ENCODE measurements around the gene PCDHGA12.
"Not testable (repeated sequence)": the region's sequence is repeated elsewhere in the genome, so short reads cannot be mapped to it uniquely, and the experiment has no call there.

The PCDHGA12 gene

GRCh38 chr5:141430332-141431113, at the start of gene PCDHGA12:
Gene PCDHGA12 (plus strand): TSS chr5:141430507. CDS start chr5:141430760, 253 bp downstream.
- H3K4me3 Mint-ChIP-seq: peak within 1 kb of the TSS; percentile 76
- H3K36me3 Mint-ChIP-seq (ENCODE audit: low read depth): peaks cover 28% of the 10 kb centered on the region
- H3K27ac Mint-ChIP-seq: no peak within 1 kb of the TSS
- H3K9me3 Mint-ChIP-seq: peaks cover 26% of the 10 kb centered on the region
- peaks cover 69% of the 10 kb centered on the region for H3K27me3 Mint-ChIP-seq
- H3K4me1 Mint-ChIP-seq (ENCODE audit: low read depth): peaks cover 10% of the 10 kb centered on the region

- H3K9me3 Mint-ChIP-seq: peaks cover 32% of the 10 kb centered on the region
- no peaks in the 10 kb centered on the region for H3K4me1 Mint-ChIP-seq (ENCODE audit: low read depth)
- no peak within 1 kb of the TSS for H3K27ac Mint-ChIP-seq
- H3K36me3 Mint-ChIP-seq (ENCODE audit: low read depth): peaks cover 12% of the 10 kb centered on the region
- peaks cover 80% of the 10 kb centered on the region for H3K27me3 Mint-ChIP-seq
- peak within 1 kb of the TSS; percentile 48 for H3K4me3 Mint-ChIP-seq
Measured at GRCh38 chr5:141382469-141383294, 47.6 kb upstream of the PCDHGA12 start, which contains the start of gene PCDHGA7. Gene PCDHGA7 (plus strand): TSS chr5:141382742. CDS start chr5:141382900, 158 bp downstream.

GRCh38 chr5:141383345-141383744, 47.0 kb upstream of the PCDHGA12 start:
- H3K4me1 Mint-ChIP-seq (ENCODE audit: low read depth): no peaks in the 10 kb centered on the region
- peaks cover 82% of the 10 kb centered on the region for H3K27me3 Mint-ChIP-seq
- H3K27ac Mint-ChIP-seq: no peak overlapping the region
- H3K36me3 Mint-ChIP-seq (ENCODE audit: low read depth): peaks cover 14% of the 10 kb centered on the region
- no peak overlapping the region for H3K4me3 Mint-ChIP-seq
- H3K9me3 Mint-ChIP-seq: peaks cover 34% of the 10 kb centered on the region

GRCh38 chr5:141384471-141385267, 45.6 kb upstream of the PCDHGA12 start:
- no peak overlapping the region for H3K4me3 Mint-ChIP-seq
- peaks cover 38% of the 10 kb centered on the region for H3K9me3 Mint-ChIP-seq
- peaks cover 81% of the 10 kb centered on the region for H3K27me3 Mint-ChIP-seq
- no peaks in the 10 kb centered on the region for H3K4me1 Mint-ChIP-seq (ENCODE audit: low read depth)
- peaks cover 23% of the 10 kb centered on the region for H3K36me3 Mint-ChIP-seq (ENCODE audit: low read depth)
- H3K27ac Mint-ChIP-seq: no peak overlapping the region

- peaks cover 27% of the 10 kb centered on the region for H3K36me3 Mint-ChIP-seq (ENCODE audit: low read depth)
- peaks cover 82% of the 10 kb centered on the region for H3K27me3 Mint-ChIP-seq
- H3K4me3 Mint-ChIP-seq; H3K27ac Mint-ChIP-seq; H3K4me1 Mint-ChIP-seq (ENCODE audit: low read depth): not testable (repeated sequence)
- peaks cover 50% of the 10 kb centered on the region for H3K9me3 Mint-ChIP-seq
Measured at GRCh38 chr5:141387557-141388311, 42.6 kb upstream of the PCDHGA12 start, which contains the start of gene PCDHGB4. Gene PCDHGB4 (plus strand): TSS chr5:141387698. CDS start chr5:141387885, 187 bp downstream.

- H3K27me3 Mint-ChIP-seq: peaks cover 80% of the 10 kb centered on the region
- H3K9me3 Mint-ChIP-seq: peaks cover 51% of the 10 kb centered on the region
- H3K4me1 Mint-ChIP-seq (ENCODE audit: low read depth): no peaks in the 10 kb centered on the region
- H3K4me3 Mint-ChIP-seq: no peak overlapping the region
- no peak overlapping the region for H3K27ac Mint-ChIP-seq
- H3K36me3 Mint-ChIP-seq (ENCODE audit: low read depth): peaks cover 27% of the 10 kb centered on the region
Measured at GRCh38 chr5:141388661-141389060, 41.6 kb upstream of the PCDHGA12 start.

- no peak overlapping the region for H3K4me3 Mint-ChIP-seq
- H3K9me3 Mint-ChIP-seq: peaks cover 52% of the 10 kb centered on the region
- H3K27ac Mint-ChIP-seq: no peak overlapping the region
- no peaks in the 10 kb centered on the region for H3K4me1 Mint-ChIP-seq (ENCODE audit: low read depth)
- peaks cover 80% of the 10 kb centered on the region for H3K27me3 Mint-ChIP-seq
- H3K36me3 Mint-ChIP-seq (ENCODE audit: low read depth): peaks cover 28% of the 10 kb centered on the region
Measured at GRCh38 chr5:141389153-141390042, 40.9 kb upstream of the PCDHGA12 start.

GRCh38 chr5:141392429-141393198, 37.7 kb upstream of the PCDHGA12 start, which contains the start of gene PCDHGA8:
Gene PCDHGA8 (plus strand): TSS chr5:141392633. CDS start chr5:141392814, 181 bp downstream.
- Mint-ChIP-seq H3K9me3 (peaks cover 43% of the 10 kb centered on the region), H3K4me1 (ENCODE audit: low read depth) (no peaks in the 10 kb centered on the region), H3K27me3 (peaks cover 75% of the 10 kb centered on the region), H3K36me3 (ENCODE audit: low read depth) (peaks cover 24% of the 10 kb centered on the region), H3K27ac (no peak within 1 kb of the TSS), H3K4me3 (no peak within 1 kb of the TSS)

- Mint-ChIP-seq H3K27ac (no peak overlapping the region), H3K27me3 (peaks cover 73% of the 10 kb centered on the region), H3K36me3 (ENCODE audit: low read depth) (peaks cover 23% of the 10 kb centered on the region), H3K4me1 (ENCODE audit: low read depth) (no peaks in the 10 kb centered on the region), H3K4me3 (no peak overlapping the region), H3K9me3 (peaks cover 42% of the 10 kb centered on the region)
Measured at GRCh38 chr5:141393267-141393666, 37.0 kb upstream of the PCDHGA12 start.

GRCh38 chr5:141394401-141395187, 35.7 kb upstream of the PCDHGA12 start:
- Mint-ChIP-seq H3K36me3 (ENCODE audit: low read depth) (peaks cover 14% of the 10 kb centered on the region), H3K27me3 (peaks cover 74% of the 10 kb centered on the region), H3K9me3 (peaks cover 42% of the 10 kb centered on the region)
- not testable (repeated sequence) for H3K4me3 Mint-ChIP-seq; H3K4me1 Mint-ChIP-seq (ENCODE audit: low read depth); H3K27ac Mint-ChIP-seq

- not testable (repeated sequence) for H3K27ac Mint-ChIP-seq; H3K4me1 Mint-ChIP-seq (ENCODE audit: low read depth)
- Mint-ChIP-seq H3K9me3 (peaks cover 28% of the 10 kb centered on the region), H3K36me3 (ENCODE audit: low read depth) (peaks cover 15% of the 10 kb centered on the region), H3K27me3 (peaks cover 69% of the 10 kb centered on the region), H3K4me3 (peak within 1 kb of the TSS; percentile 32)
Measured at GRCh38 chr5:141397756-141398551, 32.4 kb upstream of the PCDHGA12 start, which contains the start of gene PCDHGB5. Gene PCDHGB5 (plus strand): TSS chr5:141397947. CDS start chr5:141398128, 181 bp downstream.
